Calu3 (cell line): Measurements from ENCODE around the gene ARF3. TPM values are rescaled to one million over a fixed set of nuclear protein-coding genes. Genes with fewer than 3 reads are reported as not detected.

Experiments used
- Bru-seq: library from RNA; stranded (reverse); fragments of 400-500 nt; gene quantifications from one replicate; lab custom pipeline; 2021; lab: Mats Ljungman, UMichigan
- BruChase-seq, 2 experiments: library from RNA; stranded (reverse); fragments of 400-500 nt; gene quantifications; one replicate each; lab custom pipeline; 2021; lab: Mats Ljungman, UMichigan
- BruUV-seq: library from RNA; stranded (reverse); fragments of 400-500 nt; replicated peaks from 2 replicates; lab custom pipeline; 2021; lab: Mats Ljungman, UMichigan
- CTCF ChIA-PET: fragments of 300-600 bp; sonication (Branson Sonifier 250); formaldehyde crosslinking; loops from one replicate; lab custom pipeline; 2022; ENCODE audit warnings: antibody characterized with exemption; lab: Charles Lee
- DNase-seq: peaks from one replicate; pipeline ENCODE4 v3.0.0; 2022
- H3K27ac Mint-ChIP-seq: one replicate; pipeline ENCODE4 v1.8.0; 2022; ENCODE audit warnings: mixed read lengths; ENCODE audit not compliant: unreplicated experiment
- H3K27me3 Mint-ChIP-seq: one replicate; pipeline ENCODE4 v1.8.0; 2022; ENCODE audit warnings: mixed read lengths; ENCODE audit not compliant: unreplicated experiment
- H3K36me3 Mint-ChIP-seq: one replicate; pipeline ENCODE4 v1.8.0; 2022; ENCODE audit warnings: mild to moderate bottlenecking, moderate library complexity, mixed read lengths; ENCODE audit not compliant: insufficient read depth, unreplicated experiment
- H3K4me1 Mint-ChIP-seq: one replicate; pipeline ENCODE4 v1.8.0; 2022; ENCODE audit warnings: mild to moderate bottlenecking, low read depth, mixed read lengths; ENCODE audit not compliant: unreplicated experiment
- H3K4me3 Mint-ChIP-seq: one replicate; pipeline ENCODE4 v1.8.0; 2022; ENCODE audit warnings: mild to moderate bottlenecking, low read depth, moderate library complexity, mixed read lengths; ENCODE audit not compliant: unreplicated experiment
- H3K9me3 Mint-ChIP-seq: one replicate; pipeline ENCODE4 v1.8.0; 2022; ENCODE audit warnings: low read depth, mixed read lengths; ENCODE audit not compliant: unreplicated experiment
- intact Hi-C: fragments of 100-400 bp; cut with micrococcal nuclease; formaldehyde crosslinking; loops from one replicate; pipeline ENCODE4 v1.10.0; 2022; ENCODE audit not compliant: unreplicated experiment
- long read RNA-seq: library from polyadenylated mRNA; stranded (forward); transcript quantifications from one replicate; pipeline ENCODE4 v2.0.0, GENCODE V29; 2022
- total RNA-seq: library from RNA; stranded (reverse); gene quantifications from 2 replicates; pipeline ENCODE4 v1.2.3, GENCODE V29; 2022
- TF ChIP-seq, protein P1 (sequence below): fragments of 200-600 bp; IDR thresholded peaks from one replicate; pipeline ENCODE4 v1.8.0; 2022; ENCODE audit warnings: antibody characterized with exemption; ENCODE audit not compliant: unreplicated experiment

Gene ARF3
- total RNA-seq, result 142 and 164 TPM in 2 replicates
- percentile 92 among the genes with signal in this experiment for Bru-seq, nascent RNA
- percentile 99 among the genes with signal in this experiment for BruChase-seq, experiment 1, labeled RNA remaining after a 6-hour chase
- percentile 99 among the genes with signal in this experiment for BruChase-seq, experiment 2, labeled RNA remaining after a 2-hour chase
- long read RNA-seq, full-length matches to known transcripts, result 42 of 81 reads
- long read RNA-seq, partial matches to known transcripts, result 1 of 81 reads
- long read RNA-seq, other reads (novel, unspliced or antisense), result 38 of 81 reads

DNA sequence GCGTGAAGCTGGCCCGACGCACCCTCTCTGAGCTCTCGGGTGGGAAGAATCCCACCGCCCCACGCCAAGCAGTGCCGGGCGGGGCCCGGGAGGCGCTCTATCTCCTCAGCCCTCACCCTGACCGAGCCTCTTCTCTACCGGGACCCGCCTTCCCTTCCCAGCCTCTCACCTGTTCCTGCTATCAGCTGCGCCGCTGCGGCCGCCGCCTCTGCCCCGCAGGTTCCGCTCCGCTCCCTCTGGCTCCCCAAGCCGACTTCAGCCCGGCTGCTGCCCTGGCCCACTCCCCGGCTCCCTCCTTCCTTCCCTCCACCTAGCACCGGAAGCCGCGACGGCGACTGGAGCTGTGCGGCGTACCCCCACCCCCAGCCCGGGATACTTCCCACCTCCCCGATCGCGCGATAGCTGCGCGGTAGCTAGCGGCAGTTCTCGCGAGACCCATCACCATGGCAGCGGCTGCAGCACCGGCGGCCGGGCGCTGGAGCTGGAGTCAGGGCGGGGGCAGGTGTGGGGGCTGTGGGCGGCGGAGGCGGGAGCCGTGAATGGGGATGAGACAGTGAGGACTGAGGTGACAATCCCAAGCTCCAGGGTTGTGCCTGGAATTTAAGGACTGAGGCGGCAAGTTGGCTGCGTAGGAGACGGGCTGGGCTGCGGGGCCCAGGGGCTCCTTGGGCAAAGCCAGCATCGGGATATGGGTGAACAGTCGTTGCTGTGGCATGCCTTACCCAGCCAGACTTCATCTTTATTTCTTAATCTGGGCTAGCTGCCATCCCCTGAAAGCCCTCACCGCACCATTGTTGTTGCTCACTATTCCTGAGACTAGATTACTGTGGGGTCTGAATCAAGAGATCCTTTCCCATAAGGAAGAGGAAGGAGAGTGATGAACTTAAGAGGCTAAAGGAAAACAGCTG, at the start of gene ARF3:
ARF3 (minus strand) TSS at position 347 of the 908 bp plus-strand sequence. CDS start 16,392 bp downstream, outside the sequence.
- peak; percentile 90 for DNase-seq
- Mint-ChIP-seq H3K27ac (peak within 1 kb of the TSS; percentile 75), H3K27me3 (no peaks in the 10 kb centered on the region), H3K4me1 (peaks cover 8% of the 10 kb centered on the region), H3K9me3 (no peaks in the 10 kb centered on the region), H3K4me3 (peak within 1 kb of the TSS; percentile 98), H3K36me3 (peaks cover 28% of the 10 kb centered on the region)
- intact Hi-C loops, result no loop called here
- TF ChIP-seq, protein P1, sequence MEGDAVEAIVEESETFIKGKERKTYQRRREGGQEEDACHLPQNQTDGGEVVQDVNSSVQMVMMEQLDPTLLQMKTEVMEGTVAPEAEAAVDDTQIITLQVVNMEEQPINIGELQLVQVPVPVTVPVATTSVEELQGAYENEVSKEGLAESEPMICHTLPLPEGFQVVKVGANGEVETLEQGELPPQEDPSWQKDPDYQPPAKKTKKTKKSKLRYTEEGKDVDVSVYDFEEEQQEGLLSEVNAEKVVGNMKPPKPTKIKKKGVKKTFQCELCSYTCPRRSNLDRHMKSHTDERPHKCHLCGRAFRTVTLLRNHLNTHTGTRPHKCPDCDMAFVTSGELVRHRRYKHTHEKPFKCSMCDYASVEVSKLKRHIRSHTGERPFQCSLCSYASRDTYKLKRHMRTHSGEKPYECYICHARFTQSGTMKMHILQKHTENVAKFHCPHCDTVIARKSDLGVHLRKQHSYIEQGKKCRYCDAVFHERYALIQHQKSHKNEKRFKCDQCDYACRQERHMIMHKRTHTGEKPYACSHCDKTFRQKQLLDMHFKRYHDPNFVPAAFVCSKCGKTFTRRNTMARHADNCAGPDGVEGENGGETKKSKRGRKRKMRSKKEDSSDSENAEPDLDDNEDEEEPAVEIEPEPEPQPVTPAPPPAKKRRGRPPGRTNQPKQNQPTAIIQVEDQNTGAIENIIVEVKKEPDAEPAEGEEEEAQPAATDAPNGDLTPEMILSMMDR, result no peak
- CTCF ChIA-PET, result no interaction called here
- BruUV-seq, result no TSS peak

DNA sequence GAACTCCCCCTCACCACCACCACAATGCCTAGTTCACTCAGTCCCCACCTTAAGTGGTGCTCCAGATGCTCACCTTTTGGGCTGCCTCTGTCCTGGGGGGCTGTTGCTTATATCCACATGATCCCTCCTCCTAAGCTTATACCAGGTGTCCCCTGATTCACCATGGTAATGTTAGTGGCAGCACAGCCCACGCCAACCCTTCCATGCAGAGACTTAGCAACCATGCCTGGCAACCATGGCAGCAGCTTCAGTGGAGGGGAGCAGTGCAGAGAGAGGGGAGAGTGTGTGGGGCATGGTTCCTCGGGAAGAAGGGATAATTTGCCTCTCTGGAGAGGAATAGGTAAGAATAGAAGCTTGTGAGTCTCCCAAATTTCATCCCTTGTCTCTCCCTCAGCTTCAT, 43.1 kb upstream of the ARF3 start:
- Mint-ChIP-seq H3K36me3 (peaks cover 12% of the 10 kb centered on the region), H3K9me3 (no peaks in the 10 kb centered on the region), H3K4me3 (peak overlapping the region; percentile 68), H3K4me1 (peaks cover 14% of the 10 kb centered on the region), H3K27ac (no peak overlapping the region), H3K27me3 (peaks cover 14% of the 10 kb centered on the region)
- CTCF ChIA-PET, result interaction anchor here (1.1 kb wide), 1 partner anchor 13 kb away, joined by 3 read pairs; no protein-coding TSS in a partner anchor
- no peak for DNase-seq
- TF ChIP-seq, protein P1, result no peak
- BruUV-seq, result no TSS peak
- intact Hi-C loops, result no loop called here

DNA sequence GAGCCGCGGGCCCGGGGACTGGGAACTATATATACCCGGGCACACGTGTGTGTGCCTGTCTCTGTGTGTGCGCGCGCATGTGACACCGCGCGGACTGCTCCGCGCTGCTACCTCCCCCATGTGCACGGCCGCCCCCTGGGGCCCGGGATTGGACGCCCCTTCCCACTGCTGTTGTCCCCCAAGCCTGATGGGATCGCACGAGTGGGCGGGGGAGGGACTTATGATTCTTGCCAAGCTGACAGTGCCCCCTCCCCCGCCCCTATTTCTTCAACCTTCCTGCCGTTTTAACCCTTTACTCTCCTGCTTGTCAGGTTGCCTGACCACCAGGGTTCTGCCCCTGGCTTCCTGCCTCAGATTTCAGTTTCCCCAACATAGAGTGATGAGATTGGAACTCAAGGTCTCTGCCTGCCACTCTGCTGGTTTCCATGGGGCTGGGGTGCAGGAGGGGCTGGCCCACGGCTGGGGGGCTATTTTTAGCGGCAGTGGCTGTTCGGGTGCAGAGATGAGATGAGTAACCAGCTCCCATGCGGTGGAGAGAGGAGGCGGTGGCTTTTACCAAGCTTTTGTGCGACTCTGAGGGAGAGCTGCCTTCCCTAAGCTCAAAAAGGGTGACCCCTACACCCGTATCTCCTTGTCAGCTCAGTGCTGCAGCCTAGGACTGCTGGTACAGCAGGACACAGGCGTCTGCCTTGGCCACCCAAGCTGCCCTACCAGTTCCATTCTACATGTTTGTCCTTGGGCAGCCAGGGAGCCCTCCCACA, 42.3 kb upstream of the ARF3 start, which contains the start of gene DDN:
DDN (minus strand) TSS at position 5 of the 761 bp plus-strand sequence. CDS start 88 bp downstream, outside the sequence.
- CTCF ChIA-PET, result interaction anchor here (1.1 to 1.6 kb wide), 2 partner anchors 12 to 19 kb away, joined by 3 to 5 read pairs; partner anchors contain the start of gene PRKAG1
- no peak for DNase-seq
- no peak within 1 kb of the TSS for H3K27ac Mint-ChIP-seq
- BruUV-seq, result no TSS peak
- intact Hi-C loops, result loop anchor here (5.0 kb wide), 1 partner anchor 147 kb away; the partner anchor contains the start of gene DDX23
- TF ChIP-seq, protein P1, result no peak
- H3K27me3 Mint-ChIP-seq, result peaks cover 14% of the 10 kb centered on the region
- peaks cover 9% of the 10 kb centered on the region for H3K36me3 Mint-ChIP-seq
- no peaks in the 10 kb centered on the region for H3K9me3 Mint-ChIP-seq
- H3K4me1 Mint-ChIP-seq, result peaks cover 17% of the 10 kb centered on the region
- peak within 1 kb of the TSS; percentile 68 for H3K4me3 Mint-ChIP-seq
